ENCODE data around the gene GANC.

The GANC gene

GRCh38 chr15:42395838-42396237, 122.8 kb downstream of the GANC start:
- ATAC-seq (replicated peaks; ENCODE audit: extremely low read depth, poor library complexity, severe bottlenecking) = no peak
- Mint-ChIP-seq H3K4me3 (no peak overlapping the region), H3K9me3 (no peaks in the 10 kb centered on the region), H3K27ac (ENCODE audit: low read depth) (no peak overlapping the region), H3K27me3 (no peaks in the 10 kb centered on the region), H3K36me3 (ENCODE audit: insufficient read depth) (no peaks in the 10 kb centered on the region), H3K4me1 (peaks cover under 1% of the 10 kb centered on the region)
- DNase-seq (ENCODE audit: low spot score in 2 of 2) = no peak

DNA sequence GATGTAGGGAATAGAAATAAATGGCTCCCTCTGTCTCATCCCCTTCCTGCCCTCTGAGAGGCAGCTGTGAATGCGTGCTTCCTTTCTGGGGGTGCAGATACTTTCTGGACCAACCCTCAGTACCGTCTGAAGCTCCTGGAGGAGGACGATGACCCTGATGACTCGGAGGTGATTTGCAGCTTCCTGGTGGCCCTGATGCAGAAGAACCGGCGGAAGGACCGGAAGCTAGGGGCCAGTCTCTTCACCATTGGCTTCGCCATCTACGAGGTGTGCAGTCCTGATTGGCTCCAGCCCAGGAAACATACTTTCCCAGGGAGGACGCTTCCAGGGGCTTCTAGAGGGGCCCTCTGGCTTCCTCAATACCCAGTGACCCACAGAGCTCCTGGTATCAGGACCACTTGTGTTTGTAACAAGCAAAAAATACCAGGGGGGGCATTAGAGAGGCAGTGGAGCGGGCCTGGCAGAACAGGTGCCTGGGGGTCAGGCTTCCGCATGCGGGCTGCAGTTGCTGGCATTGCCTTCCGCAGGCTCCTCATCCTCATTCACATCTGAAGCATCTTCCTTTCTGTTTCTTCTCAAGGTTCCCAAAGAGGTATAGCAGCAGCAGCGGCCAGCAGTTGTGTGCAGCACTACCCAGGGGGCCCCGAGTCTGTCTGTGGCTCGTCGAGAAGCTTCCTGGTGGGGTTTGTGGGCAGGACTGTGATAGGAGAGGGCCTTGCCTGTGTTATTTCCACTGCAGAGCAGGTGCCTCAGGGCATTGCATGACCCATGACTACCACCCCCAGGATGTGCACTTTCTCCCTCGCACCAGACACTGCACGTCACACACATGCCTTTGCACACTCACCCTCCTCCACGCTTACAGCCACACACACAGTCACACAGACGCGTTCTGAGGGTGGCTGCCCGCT, 128.8 kb downstream of the GANC start:
- H3K27ac Mint-ChIP-seq (ENCODE audit: low read depth) = peak overlapping the region; percentile 80
- no peaks in the 10 kb centered on the region for H3K27me3 Mint-ChIP-seq
- H3K36me3 Mint-ChIP-seq (ENCODE audit: insufficient read depth) = peaks cover 5% of the 10 kb centered on the region
- ATAC-seq (replicated peaks; ENCODE audit: extremely low read depth, poor library complexity, severe bottlenecking) (peak; percentile 79), DNase-seq (ENCODE audit: low spot score in 2 of 2) (peak in 1 of 2 donors; percentile 25)
- peaks cover 18% of the 10 kb centered on the region for H3K4me1 Mint-ChIP-seq
- peak overlapping the region; percentile 66 for H3K4me3 Mint-ChIP-seq
- H3K9me3 Mint-ChIP-seq = no peaks in the 10 kb centered on the region

- Mint-ChIP-seq H3K27me3 (no peaks in the 10 kb centered on the region), H3K27ac (ENCODE audit: low read depth) (peak overlapping the region; percentile 80), H3K4me1 (peaks cover 18% of the 10 kb centered on the region), H3K4me3 (peak overlapping the region; percentile 66), H3K36me3 (ENCODE audit: insufficient read depth) (peaks cover 5% of the 10 kb centered on the region), H3K9me3 (no peaks in the 10 kb centered on the region)
- ATAC-seq (replicated peaks; ENCODE audit: extremely low read depth, poor library complexity, severe bottlenecking) = no peak
- no peak for DNase-seq (ENCODE audit: low spot score in 2 of 2)
Observed at GRCh38 chr15:42402455-42403205, 129.6 kb downstream of the GANC start.

GRCh38 chr15:42403389-42403788, 130.4 kb downstream of the GANC start:
- Mint-ChIP-seq H3K27ac (ENCODE audit: low read depth) (no peak overlapping the region), H3K4me3 (no peak overlapping the region), H3K4me1 (peaks cover 18% of the 10 kb centered on the region), H3K9me3 (no peaks in the 10 kb centered on the region), H3K27me3 (no peaks in the 10 kb centered on the region), H3K36me3 (ENCODE audit: insufficient read depth) (peaks cover 5% of the 10 kb centered on the region)
- ATAC-seq (replicated peaks; ENCODE audit: extremely low read depth, poor library complexity, severe bottlenecking) (no peak), DNase-seq (ENCODE audit: low spot score in 2 of 2) (no peak)

DNA sequence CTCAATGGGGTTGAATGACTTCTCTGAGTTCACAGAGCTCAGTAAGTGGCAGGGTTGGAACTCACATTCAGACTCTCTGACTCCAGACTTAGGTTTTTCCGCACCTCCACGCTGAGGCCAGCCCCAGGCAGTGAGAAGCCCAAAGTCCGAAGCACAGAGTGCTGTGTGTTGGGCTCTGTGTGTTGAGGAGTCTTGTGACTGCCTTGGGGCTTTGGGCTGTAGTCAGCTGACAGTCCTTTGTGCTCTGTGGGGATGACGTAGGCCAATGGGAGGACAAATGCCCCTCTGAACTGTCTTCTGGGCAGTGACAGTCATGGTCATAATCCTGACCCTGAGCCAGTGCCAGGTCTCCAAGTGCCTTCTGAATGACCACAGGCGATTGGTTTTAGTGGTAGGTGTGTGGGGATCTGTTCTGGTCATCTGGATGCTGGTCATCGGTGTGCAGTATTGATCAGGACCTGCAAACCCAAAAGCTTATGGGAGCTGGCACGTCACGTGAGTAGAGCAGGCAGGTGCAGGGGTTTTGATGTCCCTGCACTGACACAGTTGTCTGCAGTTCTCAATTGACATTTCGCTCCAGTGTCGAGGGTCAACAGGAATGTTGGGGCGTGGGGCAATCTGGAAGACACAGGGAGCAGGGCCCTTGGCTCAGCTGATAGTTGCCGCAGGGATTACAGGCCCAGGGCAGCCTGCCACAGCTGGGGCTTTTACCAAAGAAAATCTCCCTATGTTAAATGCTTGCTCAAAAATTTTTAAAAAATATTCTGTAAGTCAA, 131.6 kb downstream of the GANC start:
- no peak overlapping the region for H3K27ac Mint-ChIP-seq (ENCODE audit: low read depth)
- H3K9me3 Mint-ChIP-seq = no peaks in the 10 kb centered on the region
- no peak overlapping the region for H3K4me3 Mint-ChIP-seq
- H3K27me3 Mint-ChIP-seq = no peaks in the 10 kb centered on the region
- H3K36me3 Mint-ChIP-seq (ENCODE audit: insufficient read depth) = peaks cover 5% of the 10 kb centered on the region
- peaks cover 18% of the 10 kb centered on the region for H3K4me1 Mint-ChIP-seq
- no peak for ATAC-seq (replicated peaks; ENCODE audit: extremely low read depth, poor library complexity, severe bottlenecking)
- DNase-seq (ENCODE audit: low spot score in 2 of 2) = no peak

DNA sequence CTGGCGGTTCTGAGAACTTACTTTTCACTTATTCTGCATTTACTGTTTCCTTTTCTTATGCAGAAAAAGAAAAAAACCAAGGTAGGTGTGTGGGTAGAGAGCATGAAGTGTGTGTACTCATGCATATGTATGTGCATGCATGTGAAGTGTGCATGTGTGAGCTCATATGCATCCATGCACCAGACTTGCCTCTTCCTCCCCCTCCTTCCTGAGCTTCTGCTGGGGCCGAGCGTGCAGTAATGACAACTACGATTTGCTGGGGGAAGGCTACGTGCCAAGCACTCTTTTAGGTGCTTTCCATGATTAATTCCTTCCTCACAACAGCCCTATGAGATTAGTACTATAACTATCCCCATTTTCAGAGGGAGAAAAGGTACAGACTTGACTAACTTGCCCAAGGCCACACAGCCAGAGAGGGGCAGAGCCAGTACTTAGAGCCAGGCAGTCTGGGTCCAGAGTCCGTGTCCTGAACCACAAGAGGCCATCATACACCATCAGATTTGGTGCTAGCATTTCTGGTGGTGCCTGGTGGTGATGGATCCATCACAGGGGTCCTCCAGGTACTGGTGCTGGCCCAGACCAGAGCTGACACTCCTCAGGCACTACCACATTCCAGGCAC, 133.0 kb downstream of the GANC start:
- H3K36me3 Mint-ChIP-seq (ENCODE audit: insufficient read depth) = peaks cover 5% of the 10 kb centered on the region
- H3K27ac Mint-ChIP-seq (ENCODE audit: low read depth) = no peak overlapping the region
- H3K9me3 Mint-ChIP-seq = no peaks in the 10 kb centered on the region
- no peaks in the 10 kb centered on the region for H3K27me3 Mint-ChIP-seq
- peaks cover 17% of the 10 kb centered on the region for H3K4me1 Mint-ChIP-seq
- ATAC-seq (replicated peaks; ENCODE audit: extremely low read depth, poor library complexity, severe bottlenecking) (no peak), DNase-seq (ENCODE audit: low spot score in 2 of 2) (no peak)
- H3K4me3 Mint-ChIP-seq = no peak overlapping the region

Measured in central memory CD8-positive, alpha-beta T cell (primary cell).